Activated CD4-positive, alpha-beta T cell treated with anti-CD3 and anti-CD28 coated beads, Interleukin-10, Interleukin-2, amounts not matched to agents 100 ng/mL and 50 ng/mL, durations not matched to agents 16 hours and 8 hours (primary cell): ENCODE data around the gene KCNH3.
"Not testable (repeated sequence)": the region's sequence is repeated elsewhere in the genome, so short reads cannot be mapped to it uniquely, and the experiment has no call there.

ENCODE experiments used
- DNase-seq: peaks from one replicate; pipeline ENCODE4 v3.0.0-alpha.2; 2020

Gene KCNH3

GRCh38 chr12:49538510-49539403 lies at the start of gene KCNH3:
Gene KCNH3, plus strand, starts transcription at chr12:49539030. Its CDS starts 387 bp downstream, at chr12:49539417.
- peak; percentile 85 for DNase-seq

GRCh38 chr12:49489154-49489553 lies 49.7 kb upstream of the KCNH3 start:
- no peak for DNase-seq

GRCh38 chr12:49489720-49490119 lies 49.1 kb upstream of the KCNH3 start:
- no peak for DNase-seq

- no peak for DNase-seq
These were observed 47.0 kb upstream of the KCNH3 start for GRCh38 chr12:49491823-49492222.

GRCh38 chr12:49493900-49494299 lies 44.9 kb upstream of the KCNH3 start:
- no peak for DNase-seq

- DNase-seq = no peak
These were observed 42.1 kb upstream of the KCNH3 start for GRCh38 chr12:49496417-49497360.

- no peak for DNase-seq
These were observed 36.9 kb upstream of the KCNH3 start for GRCh38 chr12:49501895-49502294.

GRCh38 chr12:49502590-49502989 lies 36.2 kb upstream of the KCNH3 start:
- no peak for DNase-seq

GRCh38 chr12:49503674-49504180 lies 35.1 kb upstream of the KCNH3 start:
- DNase-seq = no peak

- DNase-seq = no peak
These were observed 33.2 kb upstream of the KCNH3 start for GRCh38 chr12:49505672-49506071.

- no peak for DNase-seq
These were observed 31.7 kb upstream of the KCNH3 start for GRCh38 chr12:49507139-49507538.

- not testable (repeated sequence) for DNase-seq
These were observed 29.1 kb upstream of the KCNH3 start for GRCh38 chr12:49509681-49510080.

- no peak for DNase-seq
These were observed 27.4 kb upstream of the KCNH3 start for GRCh38 chr12:49511410-49511809.

- no peak for DNase-seq
These were observed 26.3 kb upstream of the KCNH3 start for GRCh38 chr12:49512546-49512945.

- no peak for DNase-seq
These were observed 23.6 kb upstream of the KCNH3 start for GRCh38 chr12:49515266-49515665.

- DNase-seq = no peak
These were observed 19.8 kb upstream of the KCNH3 start for GRCh38 chr12:49518914-49519573.

GRCh38 chr12:49519574-49519936 lies 19.3 kb upstream of the KCNH3 start:
- no peak for DNase-seq

GRCh38 chr12:49521389-49521788 lies 17.4 kb upstream of the KCNH3 start:
- DNase-seq = no peak

GRCh38 chr12:49524660-49525324 lies 14.0 kb upstream of the KCNH3 start:
- DNase-seq = no peak

GRCh38 chr12:49525942-49526341 lies 12.9 kb upstream of the KCNH3 start:
- no peak for DNase-seq

- no peak for DNase-seq
These were observed 11.3 kb upstream of the KCNH3 start for GRCh38 chr12:49527361-49528130.

GRCh38 chr12:49529414-49529813 lies 9.4 kb upstream of the KCNH3 start:
- DNase-seq = no peak
